Measurements from ENCODE around the gene PLEKHJ1. TPM values are rescaled to one million over a fixed set of nuclear protein-coding genes. Genes with fewer than 3 reads are reported as not detected.

Gene PLEKHJ1
- total and polyA plus RNA-seq, 4 donors: 22.2 to 44.5 (median 37.0) TPM

GRCh38 chr19:2259336-2259735 lies 23.2 kb upstream of the PLEKHJ1 start:
- Histone ChIP-seq H3K27me3 (ENCODE audit: control insufficient read depth in 4 of 4, insufficient read depth in 4 of 4, low read length in 3 of 4) (no peaks in the 10 kb centered on the region), H3K9ac (ENCODE audit: low read depth in 1 of 2, low read length in 2 of 2) (no peak overlapping the region), H3K4me3 (ENCODE audit: low read depth in 1 of 3, low read length in 3 of 3) (no peak overlapping the region), H3K4me1 (ENCODE audit: control insufficient read depth in 4 of 4, insufficient read depth in 4 of 4, low read length in 3 of 4) (no peaks in the 10 kb centered on the region), H3K9me3 (ENCODE audit: control insufficient read depth in 4 of 4, low read length in 3 of 4) (no peaks in the 10 kb centered on the region), H3K27ac (ENCODE audit: low read depth in 1 of 2, low read length in 2 of 2) (no peak overlapping the region), H3K36me3 (ENCODE audit: control insufficient read depth in 4 of 4, insufficient read depth in 3 of 4, low read depth in 1 of 4, low read length in 3 of 4) (no peaks in the 10 kb centered on the region)
- 94% methylated on average over 5 of the region's 5 CpGs for WGBS
- no peak for DNase-seq (ENCODE audit: low spot score)
- TF ChIP-seq RXRA (IDR thresholded peaks at IDR 0.05) (no peak), SP1 (IDR thresholded peaks at IDR 0.05) (no peak), CTCF (IDR thresholded peaks at IDR 0.05; ENCODE audit: low read depth, low read length, missing input control) (no peak), ATF3 (IDR thresholded peaks at IDR 0.05) (no peak), NR2F2 (IDR thresholded peaks at IDR 0.05) (no peak), TAF1 (conservative IDR thresholded peaks at IDR 0.05) (no peak), JUND (IDR thresholded peaks at IDR 0.05) (no peak), FOXA1 (IDR thresholded peaks at IDR 0.05) (no peak)

GRCh38 chr19:2255982-2256685 lies 20.0 kb upstream of the PLEKHJ1 start, which contains the start of gene JSRP1:
TSS of gene JSRP1 (minus strand) at chr19:2256417. CDS start at chr19:2255314, 1,103 bp downstream.
- Histone ChIP-seq H3K4me3 (ENCODE audit: low read depth in 1 of 3, low read length in 3 of 3) (no peak within 1 kb of the TSS), H3K27ac (ENCODE audit: low read depth in 1 of 2, low read length in 2 of 2) (no peak within 1 kb of the TSS), H3K27me3 (ENCODE audit: control insufficient read depth in 4 of 4, insufficient read depth in 4 of 4, low read length in 3 of 4) (peaks cover 0 to 22% (median 1%) of the 10 kb centered on the region in 4 donors), H3K9ac (ENCODE audit: low read depth in 1 of 2, low read length in 2 of 2) (no peak within 1 kb of the TSS), H3K36me3 (ENCODE audit: control insufficient read depth in 4 of 4, insufficient read depth in 3 of 4, low read depth in 1 of 4, low read length in 3 of 4) (no peaks in the 10 kb centered on the region), H3K9me3 (ENCODE audit: control insufficient read depth in 4 of 4, low read length in 3 of 4) (no peaks in the 10 kb centered on the region), H3K4me1 (ENCODE audit: control insufficient read depth in 4 of 4, insufficient read depth in 4 of 4, low read length in 3 of 4) (peaks cover 7 to 30% (median 15%) of the 10 kb centered on the region in 4 donors)
- 77% methylated on average over 24 of the region's 24 CpGs for WGBS
- no peak for DNase-seq (ENCODE audit: low spot score)
- no peak for TF ChIP-seq FOXA1 (IDR thresholded peaks at IDR 0.05)

- peaks cover 0 to 22% (median 1%) of the 10 kb centered on the region in 4 donors for H3K27me3 ChIP-seq (ENCODE audit: control insufficient read depth in 4 of 4, insufficient read depth in 4 of 4, low read length in 3 of 4)
- H3K4me1 ChIP-seq (ENCODE audit: control insufficient read depth in 4 of 4, insufficient read depth in 4 of 4, low read length in 3 of 4): peaks cover 8 to 38% (median 22%) of the 10 kb centered on the region in 4 donors
- no peak overlapping the region for H3K4me3 ChIP-seq (ENCODE audit: low read depth in 1 of 3, low read length in 3 of 3)
- H3K27ac ChIP-seq (ENCODE audit: low read depth in 1 of 2, low read length in 2 of 2): no peak overlapping the region
- no peaks in the 10 kb centered on the region for H3K9me3 ChIP-seq (ENCODE audit: control insufficient read depth in 4 of 4, low read length in 3 of 4)
- no peak for DNase-seq (ENCODE audit: low spot score)
- 93% methylated on average over 16 of the region's 16 CpGs for WGBS
- no peak overlapping the region for H3K9ac ChIP-seq (ENCODE audit: low read depth in 1 of 2, low read length in 2 of 2)
- no peaks in the 10 kb centered on the region for H3K36me3 ChIP-seq (ENCODE audit: control insufficient read depth in 4 of 4, insufficient read depth in 3 of 4, low read depth in 1 of 4, low read length in 3 of 4)
- TF ChIP-seq EGR1 (IDR thresholded peaks at IDR 0.05; ENCODE audit: low read depth in 2 of 2) (no peak), GABPA (IDR thresholded peaks at IDR 0.05 in 1 of 2, conservative IDR thresholded peaks at IDR 0.05 in 1 of 2) (no peak), TAF1 (conservative IDR thresholded peaks at IDR 0.05) (no peak), ATF3 (IDR thresholded peaks at IDR 0.05) (no peak), SP1 (IDR thresholded peaks at IDR 0.05) (no peak), HNF4A (conservative IDR thresholded peaks at IDR 0.05) (no peak), YY1 (IDR thresholded peaks at IDR 0.05) (no peak), NR2F2 (IDR thresholded peaks at IDR 0.05) (no peak), MAX (IDR thresholded peaks at IDR 0.05) (no peak), CTCF (IDR thresholded peaks at IDR 0.05; ENCODE audit: low read depth, low read length, missing input control) (no peak), FOXA2 (IDR thresholded peaks at IDR 0.05) (no peak), HNF4G (IDR thresholded peaks at IDR 0.05) (no peak), RXRA (IDR thresholded peaks at IDR 0.05) (no peak), ZBTB33 (IDR thresholded peaks at IDR 0.05) (no peak)
Observed at GRCh38 chr19:2255112-2255845, 19.1 kb upstream of the PLEKHJ1 start.
